HG03103 (cell line): ENCODE measurements around the gene PAQR8.
A peak's percentile ranks its signal among the peaks of the same experiment; 100 is the strongest.
"Not testable (repeated sequence)": the region's sequence is repeated elsewhere in the genome, so short reads cannot be mapped to it uniquely, and the experiment has no call there.

Experiments used
- ATAC-seq: cut with Tn5 transposase; IDR thresholded peaks from one replicate; pipeline ENCODE4 v1.9.1; 2021; ENCODE audit warnings: low read depth; ENCODE audit not compliant: unreplicated experiment

The PAQR8 gene

DNA sequence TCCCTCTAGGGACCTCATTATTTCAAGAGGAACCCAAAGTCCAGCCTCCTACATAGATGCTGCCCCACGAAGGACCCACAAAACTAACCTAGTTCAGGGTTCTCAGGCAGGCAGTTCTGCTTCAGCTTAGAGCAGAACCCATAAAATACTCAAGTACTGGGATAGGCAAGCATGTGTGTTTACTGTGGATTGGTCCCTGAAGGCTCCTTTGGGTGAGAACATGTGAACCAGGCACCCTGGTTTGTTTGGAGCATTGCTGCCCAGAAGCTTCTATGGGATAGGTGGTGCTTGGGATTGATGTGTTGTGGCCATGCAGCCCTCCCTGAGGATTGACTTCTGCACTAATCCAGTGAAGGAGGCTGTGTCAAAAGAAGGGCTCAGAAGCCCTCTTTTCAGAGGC is 43.3 kb downstream of the PAQR8 start:
- no peak for ATAC-seq

GRCh38 chr6:52407467-52407866 is 45.5 kb downstream of the PAQR8 start:
- ATAC-seq: no peak

DNA sequence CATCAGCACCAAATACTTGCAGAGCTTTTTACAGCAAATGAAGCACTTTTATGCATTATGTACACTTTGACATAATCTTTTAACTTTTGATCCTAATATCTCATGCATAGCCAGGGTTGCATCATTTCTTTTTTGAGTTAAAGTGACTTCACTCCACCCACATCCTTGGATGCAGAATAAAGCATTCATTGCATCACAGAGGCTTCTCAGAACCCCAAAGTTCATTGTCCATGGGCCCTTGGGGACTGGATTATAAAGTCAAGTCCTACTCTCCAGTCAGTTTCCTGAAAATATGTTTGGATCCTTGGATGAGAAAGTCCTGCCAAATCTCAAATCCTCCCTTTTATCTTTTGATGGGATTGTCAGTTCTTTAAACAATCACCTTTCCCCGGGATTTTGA is 47.5 kb downstream of the PAQR8 start:
- ATAC-seq: no peak

DNA sequence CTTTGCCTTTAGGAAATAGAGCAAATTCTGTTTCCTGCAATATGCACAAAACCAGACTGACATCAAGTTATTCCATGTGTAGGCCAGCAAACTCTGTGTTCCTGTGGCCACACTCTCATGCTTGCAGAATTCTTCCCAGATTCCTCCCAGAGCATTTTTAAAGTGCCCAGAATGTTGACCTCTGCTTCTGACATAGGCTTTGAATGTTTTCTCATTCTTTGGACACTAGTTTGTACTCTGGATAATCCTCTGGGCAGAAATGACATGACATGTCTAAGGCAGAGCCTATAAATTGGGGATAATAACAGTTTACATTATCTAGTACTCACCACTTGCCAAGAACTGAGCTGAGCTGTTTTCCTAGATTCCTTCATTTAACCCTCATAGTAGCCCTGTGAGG is 49.0 kb downstream of the PAQR8 start:
- ATAC-seq: no peak

- no peak for ATAC-seq
Measured at GRCh38 chr6:52411911-52412310, 50.0 kb downstream of the PAQR8 start.

DNA sequence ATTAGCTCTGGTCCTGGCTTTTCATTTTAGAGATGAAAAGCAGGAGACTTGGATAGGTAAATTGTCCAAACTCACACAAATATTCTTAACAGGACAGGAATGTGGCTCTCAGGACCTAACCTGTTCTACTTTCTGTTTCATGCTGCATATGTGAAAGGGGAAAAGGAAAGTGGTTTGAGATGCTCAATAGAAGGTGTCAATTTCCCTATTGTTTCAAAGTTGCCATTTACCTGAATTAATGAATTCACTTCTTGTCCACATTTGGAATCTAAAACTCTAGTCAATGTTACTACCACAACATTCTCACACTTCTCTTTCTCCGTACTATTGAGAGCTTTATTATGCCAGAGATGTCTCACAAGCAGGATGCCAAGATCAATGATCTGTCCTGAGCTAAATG is 53.4 kb downstream of the PAQR8 start:
- no peak for ATAC-seq

GRCh38 chr6:52415917-52416628 is 54.1 kb downstream of the PAQR8 start:
- no peak for ATAC-seq

- ATAC-seq: no peak
Measured at GRCh38 chr6:52416629-52417151, 54.7 kb downstream of the PAQR8 start.

DNA sequence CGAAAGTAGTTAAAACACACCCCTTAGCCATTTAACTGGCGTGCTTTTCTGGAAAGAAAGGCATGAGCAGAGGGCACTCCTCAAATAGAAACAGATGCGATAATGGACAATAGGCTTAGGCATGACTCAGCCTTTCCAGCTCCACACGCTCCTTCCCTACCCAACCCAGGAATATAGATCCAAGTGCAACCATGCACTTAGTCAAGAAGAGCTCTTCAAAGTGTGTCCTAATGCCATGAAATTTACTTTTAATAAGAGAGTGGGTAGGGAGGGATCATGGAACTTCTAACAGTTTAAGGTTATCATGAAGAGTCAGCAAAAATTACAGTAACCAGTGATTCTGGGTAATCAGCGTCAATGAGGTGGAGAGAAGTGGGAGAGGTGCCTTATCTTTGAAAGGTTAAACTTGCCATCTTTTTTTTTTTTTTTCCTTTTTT is 55.7 kb downstream of the PAQR8 start:
- ATAC-seq: no peak

- no peak for ATAC-seq
Measured at GRCh38 chr6:52418606-52419005, 56.7 kb downstream of the PAQR8 start.

- ATAC-seq: peak; percentile 92
Measured at GRCh38 chr6:52419809-52420667, 58.1 kb downstream of the PAQR8 start, which contains the start of gene EFHC1. Gene EFHC1, plus strand, starts transcription at chr6:52420342. Its CDS starts 69 bp downstream, at chr6:52420411.

DNA sequence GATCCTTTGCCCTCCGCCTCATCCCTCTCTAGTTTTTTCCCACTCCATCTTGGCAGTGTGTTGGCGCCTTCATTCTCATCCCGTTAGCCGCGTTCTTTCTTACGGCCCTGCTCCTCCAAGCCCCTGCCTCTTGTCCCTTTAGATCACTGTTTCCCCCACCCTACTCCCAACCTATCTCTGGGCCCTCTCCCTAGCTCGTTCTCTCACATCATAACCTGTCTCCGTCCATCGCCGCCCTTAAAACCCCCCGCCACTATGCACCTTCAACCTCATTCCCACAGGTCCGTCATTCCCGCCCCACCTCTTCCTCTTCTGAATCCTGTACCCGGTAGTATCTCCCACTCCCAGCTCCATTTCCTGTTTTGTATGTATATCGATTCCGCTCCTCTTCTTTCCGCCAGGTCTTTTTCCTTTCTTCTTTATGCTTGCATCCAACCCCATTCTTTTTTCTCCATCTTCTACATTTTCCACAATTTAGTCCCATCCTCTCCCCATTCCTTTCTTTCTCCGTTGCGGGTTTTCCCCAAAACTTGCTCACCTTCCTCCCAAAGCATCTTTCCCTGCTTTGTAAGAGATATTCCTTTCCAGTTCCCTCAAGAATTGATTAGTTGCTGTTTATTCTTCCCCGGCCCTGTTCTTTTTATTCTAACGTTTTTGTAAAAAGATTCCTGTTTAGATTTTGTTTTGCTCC is 58.9 kb downstream of the PAQR8 start:
- ATAC-seq: no peak

DNA sequence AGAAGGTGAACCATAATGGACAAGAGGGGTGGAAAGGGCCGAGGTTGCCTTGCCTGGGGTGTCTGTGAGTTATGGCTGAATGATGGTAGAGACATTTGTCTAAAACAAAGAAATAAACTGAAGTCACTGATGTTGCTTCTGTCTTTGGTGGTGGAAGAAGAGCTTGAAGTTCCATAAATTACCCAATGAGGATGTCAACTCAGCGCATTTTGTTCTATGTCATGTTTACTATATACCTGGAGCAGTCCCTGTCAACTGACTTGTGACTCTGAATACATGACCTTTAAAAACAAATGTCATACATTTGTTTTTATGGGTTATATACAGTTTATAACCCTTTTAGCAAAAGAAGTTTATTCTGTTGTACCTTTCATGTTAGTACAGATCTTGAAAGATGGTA is 60.2 kb downstream of the PAQR8 start:
- no peak for ATAC-seq

GRCh38 chr6:52423448-52423847 is 61.5 kb downstream of the PAQR8 start:
- ATAC-seq: no peak

GRCh38 chr6:52423971-52424381 is 62.0 kb downstream of the PAQR8 start:
- ATAC-seq: no peak

DNA sequence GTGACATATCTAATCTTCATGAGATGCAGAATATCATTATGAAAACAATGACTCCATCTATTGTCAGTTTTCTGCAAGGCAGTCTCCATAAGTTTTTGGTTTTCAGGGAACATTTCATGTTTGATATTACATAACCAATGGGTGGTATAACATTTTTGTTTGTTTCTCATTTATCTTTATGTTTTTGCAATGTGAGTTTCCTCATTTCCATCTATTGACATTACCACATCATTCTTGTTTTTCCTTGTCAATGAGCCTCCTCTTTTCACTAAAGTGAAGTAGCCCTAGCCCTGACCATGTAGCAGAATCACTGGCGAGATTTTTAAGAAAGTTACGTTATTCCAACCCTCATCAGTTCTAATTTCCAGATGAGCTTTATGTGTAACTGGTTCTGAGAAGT is 62.6 kb downstream of the PAQR8 start:
- ATAC-seq: no peak

DNA sequence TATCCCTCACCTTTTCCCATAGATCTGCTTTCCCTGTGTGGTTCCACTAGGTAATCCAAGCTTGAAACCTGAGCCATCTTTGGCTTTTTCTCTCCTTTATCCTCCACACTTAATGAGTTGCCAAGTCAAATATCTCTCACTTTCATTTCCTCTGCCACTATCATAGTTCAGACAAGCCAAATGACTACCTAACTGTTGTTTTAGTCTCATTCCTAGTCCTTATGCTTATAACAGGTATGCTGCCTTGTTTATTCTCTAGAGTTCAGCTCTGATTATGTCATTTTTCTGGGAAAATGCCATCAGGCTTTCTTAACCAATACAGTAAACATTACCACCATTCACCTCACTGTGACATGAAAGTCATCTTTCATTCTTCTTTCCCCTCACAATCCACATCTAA is 64.7 kb downstream of the PAQR8 start:
- no peak for ATAC-seq

GRCh38 chr6:52433294-52433693 is 71.3 kb downstream of the PAQR8 start:
- not testable (repeated sequence) for ATAC-seq

- no peak for ATAC-seq
Measured at GRCh38 chr6:52435345-52435744, 73.4 kb downstream of the PAQR8 start.

GRCh38 chr6:52438926-52439325 is 77.0 kb downstream of the PAQR8 start:
- no peak for ATAC-seq

- ATAC-seq: no peak
Measured at GRCh38 chr6:52454556-52454955, 92.6 kb downstream of the PAQR8 start.
